AG08396 (cell line): ENCODE results near the gene AUTS2.

Source experiments
- DNase-seq: peaks from one replicate; pipeline ENCODE4 v3.0.0; 2012; ENCODE audit warnings: low spot score, mixed read lengths

The AUTS2 gene

GRCh38 chr7:70829221-70830059 is 1231.2 kb downstream of the AUTS2 start:
- DNase-seq: peak; percentile 75

GRCh38 chr7:70830060-70830395 is 1231.8 kb downstream of the AUTS2 start:
- no peak for DNase-seq

- DNase-seq: no peak
Observed at GRCh38 chr7:70830426-70830825, 1232.2 kb downstream of the AUTS2 start.

GRCh38 chr7:70833726-70834125 is 1235.5 kb downstream of the AUTS2 start:
- no peak for DNase-seq

- no peak for DNase-seq
Observed at GRCh38 chr7:70834424-70834823, 1236.1 kb downstream of the AUTS2 start.

GRCh38 chr7:70835658-70836057 is 1237.4 kb downstream of the AUTS2 start:
- DNase-seq: no peak

GRCh38 chr7:70836279-70836678 is 1238.0 kb downstream of the AUTS2 start:
- DNase-seq: no peak

GRCh38 chr7:70836946-70837345 is 1238.7 kb downstream of the AUTS2 start:
- no peak for DNase-seq

GRCh38 chr7:70837589-70837988 is 1239.3 kb downstream of the AUTS2 start:
- DNase-seq: no peak

GRCh38 chr7:70838292-70838907 is 1240.1 kb downstream of the AUTS2 start:
- DNase-seq: no peak
